Measurements from ENCODE around the gene PPIA.

DNA sequence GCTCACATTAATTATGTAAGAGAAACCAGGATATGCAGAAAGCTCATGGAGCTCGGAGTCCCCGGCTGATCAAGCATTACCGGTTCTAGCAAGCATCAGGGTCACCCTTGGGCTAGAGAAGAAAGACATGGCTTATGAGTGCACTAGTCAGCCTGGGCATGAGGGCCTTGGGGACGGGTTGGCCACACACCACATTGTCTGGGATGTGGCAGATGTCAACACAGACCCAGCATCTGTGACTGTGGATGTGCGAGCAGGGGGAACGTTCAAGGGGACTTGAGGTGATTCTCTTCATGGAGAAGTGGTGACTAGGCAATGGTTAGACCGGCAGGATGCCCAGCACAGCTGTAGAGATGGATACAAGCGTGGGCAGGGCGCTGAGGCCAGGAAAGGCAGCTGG is 34.2 kb upstream of the PPIA start:
- TF ChIP-seq CTCF (IDR thresholded peaks at IDR 0.05) (no peak), ZFX (IDR thresholded peaks at IDR 0.05; ENCODE audit: borderline replicate concordance) (no peak)

All from 22Rv1 (cell line).